Mesenteric fat pad (tissue), 1 donor: ENCODE measurements around the gene YPEL5. TPM values are rescaled to one million over a fixed set of nuclear protein-coding genes. Genes with fewer than 3 reads are reported as not detected.
A peak's percentile ranks its signal among the peaks of the same experiment; 100 is the strongest.
"Not testable (repeated sequence)": the region's sequence is repeated elsewhere in the genome, so short reads cannot be mapped to it uniquely, and the experiment has no call there.

Source experiments
- DNase-seq: peaks from one replicate; pipeline ENCODE4 v3.0.0-alpha.2; 2020; ENCODE audit warnings: low spot score
- long read RNA-seq: library from polyadenylated mRNA; unstranded; transcript quantifications from one replicate; pipeline ENCODE4 v2.0.0, GENCODE V29; 2020
- total RNA-seq: library from RNA; stranded (reverse); fragmentation: NEBNext Ultra II Directional; extraction: Animal tissue kit (Norgen Biotek cat#: 25700); gene quantifications from one replicate; pipeline ENCODE4 v1.2.1, GENCODE V29; 2021
- donor health status: DM: yes; HTN: yes; CAD: no.

Gene YPEL5
- 124 TPM for total RNA-seq
- long read RNA-seq, transcript YPEL5-202 (4 exons, 2,499 nt), result minor isoform, 30 of 467 reads
- long read RNA-seq, transcript YPEL5-210 (2 exons, 935 nt), result minor isoform, 7 of 467 reads
- long read RNA-seq, transcript YPEL5-201 (3 exons, 2,182 nt), result major isoform, 368 of 467 reads
- long read RNA-seq, partial matches to known transcripts, result 7 of 467 reads
- long read RNA-seq, other reads (novel, unspliced or antisense), result 47 of 467 reads

- DNase-seq, result peak; percentile 99
Observed at GRCh38 chr2:30146337-30147195, at the start of gene YPEL5. YPEL5 (plus strand) TSS chr2:30147007; CDS start chr2:30156652, 9,645 bp downstream.

- no peak for DNase-seq
Observed at GRCh38 chr2:30098266-30099005, 48.4 kb upstream of the YPEL5 start.

GRCh38 chr2:30099366-30099765 is 47.4 kb upstream of the YPEL5 start:
- DNase-seq, result not testable (repeated sequence)

GRCh38 chr2:30100691-30101090 is 46.1 kb upstream of the YPEL5 start:
- DNase-seq, result not testable (repeated sequence)

GRCh38 chr2:30104307-30104706 is 42.5 kb upstream of the YPEL5 start:
- DNase-seq, result no peak

GRCh38 chr2:30105556-30105955 is 41.3 kb upstream of the YPEL5 start:
- no peak for DNase-seq

GRCh38 chr2:30106543-30106942 is 40.3 kb upstream of the YPEL5 start:
- no peak for DNase-seq

GRCh38 chr2:30108192-30108591 is 38.6 kb upstream of the YPEL5 start:
- DNase-seq, result no peak

GRCh38 chr2:30108851-30109250 is 38.0 kb upstream of the YPEL5 start:
- no peak for DNase-seq

- DNase-seq, result no peak
Observed at GRCh38 chr2:30109856-30110255, 37.0 kb upstream of the YPEL5 start.

- DNase-seq, result no peak
Observed at GRCh38 chr2:30110773-30111172, 36.0 kb upstream of the YPEL5 start.

- not testable (repeated sequence) for DNase-seq
Observed at GRCh38 chr2:30111186-30111585, 35.6 kb upstream of the YPEL5 start.

GRCh38 chr2:30112561-30112960 is 34.2 kb upstream of the YPEL5 start:
- no peak for DNase-seq

- no peak for DNase-seq
Observed at GRCh38 chr2:30113617-30114293, 33.1 kb upstream of the YPEL5 start.

- no peak for DNase-seq
Observed at GRCh38 chr2:30115141-30115980, 31.4 kb upstream of the YPEL5 start.

GRCh38 chr2:30115981-30116285 is 30.9 kb upstream of the YPEL5 start:
- no peak for DNase-seq

- no peak for DNase-seq
Observed at GRCh38 chr2:30122362-30122761, 24.4 kb upstream of the YPEL5 start.

GRCh38 chr2:30127016-30127893 is 19.6 kb upstream of the YPEL5 start:
- DNase-seq, result no peak

- no peak for DNase-seq
Observed at GRCh38 chr2:30134582-30134981, 12.2 kb upstream of the YPEL5 start.

GRCh38 chr2:30135541-30135940 is 11.3 kb upstream of the YPEL5 start:
- no peak for DNase-seq
